GM12875 (cell line): Measurements from ENCODE around the gene BUB1.

ENCODE experiments used
- H3K4me3 ChIP-seq: one replicate; pipeline ENCODE4 v1.5.1; 2011; ENCODE audit warnings: low read depth, low read length, control low read depth
- CTCF ChIP-seq: IDR thresholded peaks from 2 replicates; pipeline ENCODE4 v1.5.1; 2011; ENCODE audit warnings: low read depth, mild to moderate bottlenecking, control low read depth, inconsistent platforms, low read length, moderate library complexity, borderline replicate concordance; ENCODE audit not compliant: insufficient read depth

The BUB1 gene

GRCh38 chr2:110662560-110662959 lies 15.3 kb downstream of the BUB1 start:
- no peak overlapping the region for H3K4me3 ChIP-seq
- TF ChIP-seq CTCF, result no peak

- H3K4me3 ChIP-seq, result no peak overlapping the region
- no peak for TF ChIP-seq CTCF
These were observed 17.3 kb downstream of the BUB1 start for GRCh38 chr2:110660558-110660957.

- no peak overlapping the region for H3K4me3 ChIP-seq
- no peak for TF ChIP-seq CTCF
These were observed 18.6 kb downstream of the BUB1 start for GRCh38 chr2:110659248-110659647.

GRCh38 chr2:110657724-110658305 lies 20.0 kb downstream of the BUB1 start:
- no peak for TF ChIP-seq CTCF
- H3K4me3 ChIP-seq, result no peak overlapping the region

GRCh38 chr2:110655701-110656100 lies 22.2 kb downstream of the BUB1 start:
- TF ChIP-seq CTCF, result no peak
- H3K4me3 ChIP-seq, result no peak overlapping the region

GRCh38 chr2:110653861-110654260 lies 24.0 kb downstream of the BUB1 start:
- no peak for TF ChIP-seq CTCF
- no peak overlapping the region for H3K4me3 ChIP-seq

- no peak overlapping the region for H3K4me3 ChIP-seq
- TF ChIP-seq CTCF, result no peak
These were observed 27.5 kb downstream of the BUB1 start for GRCh38 chr2:110650346-110650745.
